HG02642 (cell line): ENCODE data around the gene IGSF3.
"Not testable (repeated sequence)": the region's sequence is repeated elsewhere in the genome, so short reads cannot be mapped to it uniquely, and the experiment has no call there.

Source experiments
- ATAC-seq: cut with Tn5 transposase; IDR thresholded peaks from one replicate; pipeline ENCODE4 v1.9.1; 2021; ENCODE audit warnings: mild to moderate bottlenecking; ENCODE audit not compliant: unreplicated experiment, poor library complexity

IGSF3 gene

DNA sequence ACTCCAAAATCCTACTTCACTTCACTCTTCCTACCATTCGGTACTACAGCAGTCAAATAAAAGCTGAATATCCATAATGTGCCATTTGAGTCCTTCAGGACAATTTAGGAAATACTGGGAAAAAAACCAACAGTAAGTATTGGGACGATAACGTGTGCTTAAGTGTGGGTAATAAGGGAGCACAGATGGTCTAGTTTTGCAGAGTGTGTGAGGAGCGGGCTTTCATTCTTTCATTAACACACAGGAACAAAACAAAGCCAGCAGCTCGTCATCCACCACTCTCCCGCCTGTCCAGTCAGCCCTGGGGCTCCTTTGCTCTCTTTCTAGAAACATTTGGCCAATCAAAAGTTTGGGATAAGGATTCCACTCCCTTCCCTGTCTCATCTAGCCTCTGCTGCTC lies 63.1 kb downstream of the IGSF3 start:
- not testable (repeated sequence) for ATAC-seq

DNA sequence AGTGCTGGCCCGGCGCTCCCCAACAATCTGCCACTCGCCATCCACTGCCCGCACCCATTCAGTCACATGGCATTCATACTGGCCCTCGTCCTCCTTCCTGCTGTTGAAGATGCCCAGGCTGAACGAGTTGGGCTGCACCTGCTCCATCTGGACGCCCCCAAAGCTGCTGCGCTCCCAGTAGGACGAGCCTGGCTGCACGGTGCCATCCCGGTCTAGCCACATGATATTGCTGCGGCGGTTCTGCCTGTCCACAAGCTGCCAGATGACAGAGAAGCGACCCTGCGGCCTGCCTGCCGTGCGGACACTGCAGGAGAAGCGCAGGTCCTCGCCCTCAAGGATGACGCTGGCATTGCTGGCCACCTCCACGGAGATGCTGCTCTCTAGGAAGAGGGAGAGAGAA lies 63.9 kb downstream of the IGSF3 start:
- ATAC-seq = not testable (repeated sequence)

DNA sequence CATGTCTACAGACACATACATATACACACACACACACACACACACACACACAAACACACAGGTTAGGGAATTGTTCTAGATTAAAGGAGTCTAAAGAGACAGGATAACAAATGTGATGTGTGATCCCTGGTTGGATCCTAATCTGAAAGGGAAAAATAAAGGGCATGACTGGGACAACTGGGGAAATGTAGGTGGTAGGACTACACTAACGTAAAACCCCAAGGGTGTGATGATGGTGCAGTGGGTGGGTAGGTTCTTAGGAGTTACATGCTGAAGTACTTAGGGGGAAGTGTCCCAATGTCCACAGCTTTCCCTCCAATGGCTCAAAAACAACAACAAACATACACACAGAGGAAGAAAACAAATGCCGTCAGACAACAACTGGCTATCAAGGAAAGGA lies 68.2 kb downstream of the IGSF3 start:
- not testable (repeated sequence) for ATAC-seq

DNA sequence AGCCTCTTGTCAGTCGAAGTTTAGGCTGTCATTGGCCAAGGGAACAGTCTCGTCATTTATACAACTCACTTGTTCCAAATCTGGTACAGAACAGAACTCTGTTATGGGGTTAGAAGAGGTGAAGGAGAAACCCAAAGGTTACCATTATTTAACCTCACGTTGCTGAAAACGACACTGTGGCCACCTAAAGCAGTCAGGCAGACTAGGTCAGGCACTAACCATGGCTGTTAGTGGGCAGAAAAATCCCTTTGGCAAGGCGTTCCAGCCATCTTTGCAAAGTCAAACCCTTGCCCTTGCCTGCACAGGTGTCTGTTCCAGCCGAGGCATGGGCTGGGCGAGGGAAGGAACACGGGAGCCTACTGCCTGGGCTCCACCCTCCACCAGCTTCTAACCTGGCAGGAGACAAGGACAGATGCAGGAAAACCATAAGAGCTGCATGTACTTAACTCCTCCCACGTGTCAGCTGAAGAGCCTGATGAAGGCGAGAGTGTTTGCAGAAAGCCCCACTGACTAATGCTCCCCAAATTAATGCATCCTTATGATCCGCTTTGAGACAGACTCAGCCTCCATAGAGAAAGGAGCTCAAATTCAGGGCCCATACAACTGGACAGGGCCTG lies 69.0 kb downstream of the IGSF3 start:
- not testable (repeated sequence) for ATAC-seq

DNA sequence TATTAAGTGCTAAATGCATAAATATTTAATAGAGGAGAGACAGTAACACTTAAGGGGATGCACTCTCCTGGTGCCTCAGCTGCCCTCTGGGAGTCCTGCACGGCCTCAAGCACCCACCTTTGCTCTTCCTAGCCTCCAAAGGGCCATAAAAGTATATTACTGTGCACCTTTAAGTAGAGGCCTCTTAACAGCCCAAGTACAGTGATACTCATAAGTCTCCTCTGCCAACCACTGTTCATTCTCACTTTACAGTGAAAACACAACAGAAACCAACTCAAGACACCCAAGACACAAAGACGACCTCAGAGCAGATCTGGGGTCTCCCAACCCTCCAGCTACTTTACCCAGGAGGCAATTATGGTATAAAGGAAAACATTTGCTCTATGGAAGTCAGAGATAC lies 70.1 kb downstream of the IGSF3 start:
- ATAC-seq = peak; percentile 75

DNA sequence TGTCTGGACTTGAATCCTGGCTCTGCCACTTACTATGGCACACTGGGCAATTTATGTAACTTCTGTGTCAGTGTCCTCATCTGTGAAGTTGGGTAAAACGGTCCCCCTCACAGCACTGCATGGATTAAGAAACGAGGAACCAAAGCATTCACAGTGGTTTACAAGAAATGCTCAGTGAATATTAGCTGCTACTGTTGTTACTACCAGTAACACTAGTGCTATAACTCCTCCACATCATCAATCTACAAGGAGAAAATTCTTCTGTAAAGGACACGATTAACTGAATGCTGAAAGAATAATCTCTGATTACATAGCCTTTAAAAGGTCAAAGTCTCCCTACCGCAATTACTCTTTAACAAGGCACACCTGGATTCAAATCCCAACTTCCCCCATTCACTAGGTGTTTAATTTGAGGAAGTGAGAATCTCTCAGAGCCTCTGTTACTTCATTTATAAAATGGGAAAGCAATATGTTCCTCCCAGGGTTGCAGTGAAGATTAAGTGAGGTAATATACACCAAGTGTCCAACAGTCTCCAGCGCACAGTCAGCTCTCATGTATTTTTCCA lies 70.7 kb downstream of the IGSF3 start:
- ATAC-seq = not testable (repeated sequence)

DNA sequence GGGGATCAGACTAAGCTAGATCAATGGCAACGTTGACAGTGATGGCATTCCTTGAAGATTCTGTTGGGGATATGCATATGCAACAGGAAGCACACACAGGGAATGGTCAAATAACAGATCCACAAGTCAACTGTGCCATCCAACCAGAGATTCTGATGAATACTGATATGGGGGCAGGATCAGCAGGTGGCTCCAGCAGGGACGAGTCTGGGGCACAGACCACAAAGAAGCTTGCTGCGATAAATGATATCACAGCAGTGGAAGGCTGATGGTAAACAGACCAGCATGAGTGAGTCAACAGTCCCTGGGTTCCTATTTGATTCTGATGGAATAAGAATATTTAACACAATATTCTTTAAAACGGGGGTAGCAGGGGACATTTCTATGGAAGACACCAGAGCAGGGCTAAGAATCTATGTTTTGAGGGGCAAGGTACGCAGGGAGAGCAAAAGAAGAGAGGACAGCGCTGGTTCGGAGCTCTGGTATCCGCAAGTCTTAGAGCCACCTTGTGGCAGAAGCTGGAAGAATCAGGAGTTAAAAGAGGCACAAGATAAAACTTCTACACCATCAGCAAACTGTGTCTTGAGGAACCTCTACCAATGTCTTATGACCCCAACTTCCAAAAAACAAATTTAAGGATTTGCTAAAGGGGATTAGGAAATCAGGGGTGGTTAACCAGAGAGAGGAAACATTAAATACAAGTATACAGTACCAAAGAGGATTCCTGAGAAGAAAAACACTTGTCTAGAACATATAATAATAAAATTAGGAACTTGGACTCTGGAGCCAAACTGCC lies 71.4 kb downstream of the IGSF3 start:
- ATAC-seq = peak; percentile 62

DNA sequence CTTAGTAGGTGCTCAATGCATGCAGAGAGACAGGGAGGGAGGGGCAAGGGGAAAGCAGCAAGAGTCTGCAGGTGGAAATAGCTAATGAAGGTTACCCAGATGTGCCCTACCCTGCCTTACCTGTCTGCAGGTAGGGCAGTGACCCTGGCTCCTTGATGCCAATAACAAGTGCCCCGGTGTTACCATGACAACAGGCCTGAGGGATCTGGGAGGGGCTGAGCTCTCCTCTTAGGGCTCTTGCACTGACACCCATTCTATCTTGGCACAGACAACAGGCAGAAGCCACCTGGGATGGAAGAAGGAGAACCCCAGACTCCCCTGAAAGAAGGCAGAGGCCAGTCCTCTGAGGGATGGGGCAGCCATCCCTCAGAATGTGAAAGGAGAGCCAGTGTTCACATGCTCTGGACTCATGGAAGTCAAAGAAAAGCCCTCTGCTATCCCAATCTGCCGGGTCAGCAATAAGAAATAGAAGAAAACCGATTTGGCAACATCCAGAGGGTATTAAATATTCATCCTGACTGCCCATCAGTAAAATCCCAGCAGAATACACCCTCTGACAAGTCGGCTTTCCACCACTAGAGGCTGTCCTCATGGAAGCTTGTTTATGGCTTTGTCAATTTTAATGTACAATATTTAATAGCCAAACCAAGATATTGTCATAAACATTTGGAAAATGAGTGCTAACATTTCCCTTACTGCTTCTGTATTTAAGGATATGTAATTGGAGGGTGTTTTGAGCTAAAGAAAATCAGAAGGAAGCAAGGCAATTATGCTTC lies 72.3 kb downstream of the IGSF3 start:
- ATAC-seq = not testable (repeated sequence)

DNA sequence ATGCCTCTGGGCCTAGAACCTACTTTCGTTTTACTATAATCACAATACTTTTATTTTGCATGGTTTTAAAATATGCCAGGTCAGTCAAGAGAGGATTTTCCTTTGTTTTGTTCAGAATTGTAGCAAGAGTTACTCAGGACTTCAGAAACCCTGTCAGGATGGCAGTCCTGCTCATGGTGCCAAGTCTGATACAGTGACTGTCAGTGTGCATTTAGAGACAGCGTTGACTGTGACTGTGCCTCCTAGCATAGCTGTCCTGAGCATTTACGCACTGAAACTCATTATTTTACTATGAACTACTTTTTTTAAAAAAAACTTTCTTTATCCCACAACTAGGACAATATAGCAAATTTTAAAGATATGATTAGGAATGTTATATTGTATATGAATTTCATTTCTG lies 73.6 kb downstream of the IGSF3 start:
- not testable (repeated sequence) for ATAC-seq

DNA sequence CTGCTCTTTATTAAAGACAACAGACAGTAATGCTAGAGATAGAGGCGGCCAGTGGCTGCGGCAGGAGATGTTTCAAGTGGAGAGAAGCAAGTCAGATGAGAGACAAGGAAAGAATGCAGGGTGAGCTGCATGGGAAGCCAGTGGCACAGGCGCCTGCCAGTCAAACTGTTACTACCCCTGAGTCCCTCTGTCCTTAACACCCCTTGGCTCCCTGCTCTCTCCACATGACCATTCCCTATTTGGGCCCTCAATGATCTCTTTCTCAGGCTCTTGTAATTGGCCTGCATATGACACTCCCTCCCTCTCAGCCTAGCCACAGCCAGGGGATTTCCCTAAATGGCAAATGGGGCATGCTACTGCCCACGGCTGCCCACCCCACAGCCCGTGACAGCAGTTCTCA lies 74.1 kb downstream of the IGSF3 start:
- not testable (repeated sequence) for ATAC-seq

DNA sequence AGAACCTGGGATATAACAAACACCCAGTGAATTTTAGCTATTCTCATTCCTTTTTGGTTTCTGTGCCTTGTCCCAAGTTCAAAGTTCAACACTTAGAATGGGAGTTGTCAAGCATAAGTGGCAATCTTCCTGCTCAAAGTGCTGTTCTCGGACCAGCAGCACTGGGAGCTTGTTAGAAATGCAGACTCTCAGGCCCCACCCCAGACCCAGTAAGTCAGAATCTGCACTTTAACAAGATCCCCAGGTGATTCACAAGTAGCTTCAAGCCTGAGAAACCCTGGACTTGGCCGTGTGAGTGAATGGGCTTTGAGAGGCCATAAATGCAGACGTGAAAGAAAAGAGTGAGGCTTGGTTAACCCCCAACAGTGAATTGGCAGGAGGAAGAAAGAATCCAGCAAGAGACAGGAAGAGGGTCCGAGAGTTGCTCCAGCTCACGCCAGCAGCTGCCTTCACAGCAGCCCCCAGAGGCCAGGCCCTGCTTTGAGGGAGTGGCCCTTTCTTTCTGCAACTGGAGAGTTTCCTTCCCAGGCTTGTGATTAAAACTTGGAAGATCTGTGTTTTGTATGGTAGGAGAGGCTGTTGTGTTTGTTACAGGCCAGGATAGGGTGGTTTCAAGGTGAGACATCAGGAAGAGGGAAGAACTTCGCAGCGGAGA lies 75.5 kb downstream of the IGSF3 start:
- not testable (repeated sequence) for ATAC-seq

DNA sequence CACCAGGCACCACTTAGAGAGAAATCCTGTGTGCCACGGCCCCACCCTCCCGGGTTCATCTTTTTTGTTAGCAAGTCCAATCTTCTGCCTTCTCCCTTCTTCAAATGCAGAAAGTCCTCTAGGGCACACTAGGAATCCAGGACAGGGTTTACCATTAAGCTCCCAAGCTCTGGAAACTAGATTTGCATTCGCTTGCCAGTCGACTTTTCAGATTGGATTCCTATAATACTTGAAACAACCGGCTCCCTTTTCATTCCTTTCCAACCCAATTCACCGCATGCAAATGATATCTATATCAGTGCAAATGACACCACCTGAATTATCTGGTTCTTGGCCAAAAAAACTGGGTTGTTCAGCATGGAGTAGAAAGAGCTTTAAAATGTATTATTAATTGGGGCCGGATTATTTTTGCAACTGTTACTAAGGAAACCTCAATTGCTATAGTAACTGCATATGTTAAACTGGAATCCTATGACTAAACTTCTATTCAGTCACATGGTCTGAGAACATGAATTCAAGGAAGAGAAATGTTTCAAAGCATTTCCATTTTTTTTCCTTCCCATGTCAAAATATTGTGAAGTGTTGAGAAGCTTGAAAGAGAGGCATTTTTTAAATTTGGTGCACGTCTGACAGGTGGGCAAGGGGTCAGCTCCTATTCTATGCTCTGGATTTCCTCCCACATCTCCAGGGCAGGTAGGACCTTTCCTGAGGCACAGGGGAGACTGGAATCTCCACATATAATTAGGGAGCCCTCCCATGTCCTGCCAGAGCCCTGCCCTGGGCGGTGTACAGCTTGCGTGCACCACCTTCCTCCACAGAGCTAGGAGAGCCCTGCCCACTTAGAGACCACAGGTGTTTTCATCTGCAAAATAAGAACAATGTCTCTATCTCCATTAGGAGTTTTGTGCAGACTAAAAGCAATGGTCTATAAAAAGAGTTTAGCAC lies 76.3 kb downstream of the IGSF3 start:
- ATAC-seq = not testable (repeated sequence)

DNA sequence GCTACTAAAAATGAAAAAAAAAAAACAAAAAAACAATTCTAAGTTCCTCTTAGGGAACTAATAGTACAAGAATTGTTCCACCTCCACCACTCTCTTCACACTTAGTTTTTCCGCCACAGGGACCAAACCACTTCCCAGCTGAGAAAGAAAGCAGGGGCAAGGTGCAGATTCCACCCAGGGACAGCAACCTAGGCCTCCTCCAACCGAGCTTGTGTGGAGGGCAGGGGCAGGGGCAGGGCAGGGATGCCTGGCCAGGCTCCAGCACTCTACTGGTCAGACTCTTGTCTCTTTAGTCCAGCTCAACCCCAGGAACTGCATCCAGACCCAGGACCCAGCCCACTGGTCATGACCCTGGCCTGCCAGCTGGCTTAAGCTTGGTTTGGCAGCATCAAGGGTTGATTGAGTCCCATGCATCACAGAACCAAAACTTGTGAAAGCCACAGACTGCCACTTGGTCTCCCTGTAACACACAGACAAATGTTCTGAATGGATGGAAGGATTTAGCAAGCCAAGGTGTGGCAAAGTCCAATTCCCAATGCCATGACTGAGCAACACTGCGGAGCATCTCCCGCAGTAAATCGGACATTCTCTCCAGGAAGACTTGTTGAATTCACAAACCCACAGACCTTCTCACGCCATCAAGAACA lies 77.1 kb downstream of the IGSF3 start:
- not testable (repeated sequence) for ATAC-seq

DNA sequence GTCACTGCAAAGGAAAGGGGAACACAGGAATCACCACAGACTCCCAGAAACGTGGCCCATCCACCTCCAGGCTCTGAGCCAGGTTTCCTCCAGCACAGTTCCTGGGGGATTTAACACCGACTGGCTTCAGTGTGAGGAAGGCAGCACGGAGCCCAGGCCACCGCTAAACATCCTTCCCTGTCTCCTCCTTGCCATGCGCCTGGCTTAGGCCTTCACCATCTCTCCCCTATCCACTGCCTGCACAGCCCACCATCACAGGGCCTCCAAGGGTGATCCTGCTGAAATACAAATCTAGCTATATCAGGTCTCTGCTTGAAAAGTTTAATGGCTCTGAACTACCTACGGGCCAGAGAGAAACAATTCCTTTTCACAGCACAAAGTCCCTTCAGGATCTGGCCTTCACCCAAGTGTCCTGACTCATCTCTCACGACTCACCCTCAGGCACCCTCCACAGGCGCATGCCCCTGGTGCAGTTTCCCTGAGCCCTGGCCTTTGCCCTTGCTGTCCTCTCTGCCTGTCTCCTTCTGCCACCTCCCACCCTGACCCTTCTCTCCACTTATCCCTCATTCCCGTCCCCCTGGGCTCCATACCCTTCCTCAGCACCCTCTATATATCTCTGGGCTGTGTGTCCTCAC lies 78.3 kb downstream of the IGSF3 start:
- not testable (repeated sequence) for ATAC-seq

DNA sequence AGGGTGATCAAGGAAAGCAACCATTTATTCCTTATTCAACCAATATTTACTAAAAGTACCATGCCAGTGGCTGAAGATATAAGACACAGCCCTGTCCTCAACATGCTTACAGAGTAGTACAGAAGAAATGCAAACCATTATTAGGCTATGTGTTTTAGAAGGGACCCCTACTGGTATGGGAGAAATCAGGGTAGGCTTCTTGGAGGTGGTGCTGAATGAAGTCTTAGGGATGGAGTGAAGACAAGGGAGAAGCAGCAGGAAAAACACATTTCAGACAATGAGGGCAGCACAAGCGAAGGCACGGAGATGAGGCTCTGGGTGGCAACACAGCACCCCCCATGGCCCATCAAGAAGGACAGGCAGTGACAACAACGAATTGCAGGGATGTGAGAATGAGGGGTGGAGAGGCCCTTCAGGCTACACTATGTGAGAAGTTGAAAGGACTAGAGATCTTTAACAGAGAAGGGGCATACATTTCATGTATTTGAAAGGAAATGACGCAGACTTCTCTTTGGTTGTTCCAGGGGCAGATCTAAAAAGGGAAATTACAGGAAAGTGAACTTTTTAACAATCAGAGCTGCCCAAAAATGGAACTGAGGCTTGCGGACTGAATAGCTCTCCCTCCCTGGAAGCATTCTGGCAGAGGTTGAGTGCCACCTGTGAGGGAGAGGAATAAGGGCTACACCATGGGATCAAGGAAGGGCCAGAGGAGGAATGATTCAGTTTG lies 79.9 kb downstream of the IGSF3 start:
- ATAC-seq = no peak

DNA sequence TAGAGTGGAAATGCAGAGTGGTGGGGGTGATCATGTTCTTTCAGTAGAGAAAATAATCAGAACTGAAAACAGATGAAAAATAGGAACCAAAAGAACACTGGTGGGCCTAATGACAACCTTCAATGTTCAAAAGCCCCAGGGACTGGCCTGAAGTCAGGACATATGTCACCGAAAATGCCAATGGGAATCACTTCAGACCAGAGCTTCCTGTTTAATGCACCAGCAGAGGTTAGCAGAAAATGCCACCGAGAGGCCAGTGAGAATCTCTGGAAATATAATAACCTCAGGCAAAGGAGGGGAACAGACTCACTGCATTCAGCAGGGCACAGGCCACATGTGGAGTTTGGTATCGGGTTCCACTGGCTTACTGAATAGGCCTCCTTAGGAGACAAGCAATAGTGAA lies 80.8 kb downstream of the IGSF3 start:
- ATAC-seq = peak; percentile 61

DNA sequence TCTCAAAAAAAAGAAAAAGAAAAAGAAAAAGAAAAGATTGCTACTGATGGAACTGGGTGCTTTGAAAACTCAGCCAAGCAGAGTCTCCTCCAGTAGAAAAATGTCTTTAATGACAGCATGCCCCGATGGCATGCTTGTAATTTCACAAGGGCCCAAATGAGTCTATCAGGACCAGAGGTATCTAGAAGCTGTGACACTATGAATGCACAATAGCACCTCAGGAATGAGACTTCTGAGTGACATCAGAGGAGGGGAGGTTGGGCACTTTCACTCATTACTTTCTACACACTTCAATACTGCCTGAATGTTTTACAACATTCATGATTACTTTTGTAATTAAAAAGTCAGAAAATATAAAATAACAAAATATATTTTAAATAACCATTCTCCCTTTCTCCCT lies 81.6 kb downstream of the IGSF3 start:
- ATAC-seq = no peak
